ENCODE measurements around the gene GCSAML.

The GCSAML gene

DNA sequence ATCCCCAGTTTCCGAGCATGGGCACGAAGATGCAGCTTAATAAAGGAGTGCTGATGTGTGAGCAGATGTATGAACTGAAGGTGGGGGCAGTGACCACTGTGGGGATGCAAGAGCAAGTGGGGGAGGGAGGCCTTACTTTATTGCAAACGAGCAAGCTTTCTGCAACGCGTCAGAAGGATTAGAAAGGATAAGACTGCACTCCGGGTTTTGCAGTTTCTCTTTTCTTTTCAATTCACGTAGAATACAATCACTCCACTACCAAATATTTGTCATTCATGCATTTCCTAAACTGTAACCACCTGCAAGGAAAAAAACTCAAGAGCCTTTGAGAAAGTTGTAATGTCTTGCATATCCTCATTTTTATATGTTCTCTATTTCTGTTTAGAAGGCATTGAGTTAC, 8.4 kb upstream of the GCSAML start:
- no peak for DNase-seq (ENCODE audit: extremely low read depth, low read depth)
- no peak for TF ChIP-seq CTCF (IDR thresholded peaks at IDR 0.05; ENCODE audit: low read depth, low read length)

DNA sequence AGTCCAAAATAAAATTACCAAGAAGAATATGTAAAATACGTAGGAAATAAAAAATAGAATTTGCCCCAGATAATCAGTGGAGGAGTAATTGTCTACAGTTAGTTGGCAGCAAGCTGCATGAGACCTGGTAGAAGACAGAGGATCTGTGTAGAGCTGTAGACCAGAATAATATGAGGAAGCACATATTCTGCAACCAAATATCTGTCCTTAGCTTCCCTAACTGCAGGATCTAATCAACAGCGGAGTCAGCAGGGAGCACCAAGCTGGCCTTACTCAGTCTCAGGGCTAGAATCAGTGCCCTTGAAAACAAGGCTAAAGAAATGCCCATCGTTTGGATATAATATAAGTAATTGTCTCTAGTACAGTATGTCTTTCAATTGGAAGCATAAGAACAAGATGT, 6.1 kb upstream of the GCSAML start:
- TF ChIP-seq CTCF (IDR thresholded peaks at IDR 0.05; ENCODE audit: low read depth, low read length) = no peak
- no peak for DNase-seq (ENCODE audit: extremely low read depth, low read depth)

DNA sequence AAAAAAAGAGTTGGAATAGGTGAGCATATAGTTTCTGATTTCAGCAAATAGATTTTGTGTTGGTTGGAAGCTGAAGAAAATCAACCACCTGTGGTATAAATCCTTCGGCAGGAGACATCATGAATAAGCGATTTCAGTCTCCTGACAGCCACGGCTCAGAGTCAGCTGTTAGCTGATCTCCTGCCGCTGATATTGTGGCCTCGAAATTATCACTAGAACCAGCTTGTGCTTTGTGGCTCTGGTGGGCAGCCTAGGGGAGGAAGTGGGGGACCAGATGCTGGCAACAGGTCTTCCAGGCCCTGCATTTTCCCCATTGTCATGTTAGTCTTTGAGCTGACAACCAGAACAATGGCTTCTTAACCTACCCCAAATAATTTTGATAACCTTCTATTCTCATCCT, 842 bp upstream of the GCSAML start:
- no peak for TF ChIP-seq CTCF (IDR thresholded peaks at IDR 0.05; ENCODE audit: low read depth, low read length)
- DNase-seq (ENCODE audit: extremely low read depth, low read depth) = no peak

GRCh38 chr1:247551721-247552120, 2.8 kb downstream of the GCSAML start:
- TF ChIP-seq CTCF (IDR thresholded peaks at IDR 0.05; ENCODE audit: low read depth, low read length) = no peak
- DNase-seq (ENCODE audit: extremely low read depth, low read depth) = no peak

GRCh38 chr1:247552231-247552630, 3.3 kb downstream of the GCSAML start:
- DNase-seq (ENCODE audit: extremely low read depth, low read depth) = no peak
- TF ChIP-seq CTCF (IDR thresholded peaks at IDR 0.05; ENCODE audit: low read depth, low read length) = no peak

- DNase-seq (ENCODE audit: extremely low read depth, low read depth) = no peak
- no peak for TF ChIP-seq CTCF (IDR thresholded peaks at IDR 0.05; ENCODE audit: low read depth, low read length)
Observed at GRCh38 chr1:247557926-247558674, 9.2 kb downstream of the GCSAML start.

- no peak for DNase-seq (ENCODE audit: extremely low read depth, low read depth)
- no peak for TF ChIP-seq CTCF (IDR thresholded peaks at IDR 0.05; ENCODE audit: low read depth, low read length)
Observed at GRCh38 chr1:247561711-247562110, 12.8 kb downstream of the GCSAML start.
